SU-DHL-6 (cell line): ENCODE results near the gene UMODL1.

ENCODE experiments used
- H2AFZ ChIP-seq: fragments of 200-600 bp; sonication (generic); 2 replicates; pipeline ENCODE4 v1.6.1; 2014; ENCODE audit warnings: low read depth, mild to moderate bottlenecking, moderate library complexity, mixed read lengths, antibody characterized with exemption, low read length; ENCODE audit not compliant: severe bottlenecking
- H3F3A ChIP-seq: fragments of 200-600 bp; shearing (Covaris generic); 2 replicates; pipeline ENCODE4 v1.6.0; 2016; ENCODE audit warnings: antibody characterized with exemption, mild to moderate bottlenecking; ENCODE audit not compliant: insufficient read depth
- H3K27ac ChIP-seq: fragments of 200-600 bp; sonication (generic); 2 replicates; pipeline ENCODE4 v1.5.1; 2016; ENCODE audit warnings: low read depth, mild to moderate bottlenecking, low read length, moderate library complexity, mixed read lengths
- H3K27me3 ChIP-seq: fragments of 200-600 bp; sonication (generic), shearing (Covaris generic); 2 replicates; pipeline ENCODE4 v1.6.0; 2014; ENCODE audit warnings: mild to moderate bottlenecking, low read length
- H3K36me3 ChIP-seq: fragments of 200-600 bp; sonication (generic); 2 replicates; pipeline ENCODE4 v1.6.1; 2014; ENCODE audit warnings: mild to moderate bottlenecking, low read length, mixed read lengths
- H3K4me2 ChIP-seq: fragments of 300-600, 200-600 bp; shearing (Covaris generic), sonication (generic); 2 replicates; pipeline ENCODE4 v1.6.0; 2014; ENCODE audit warnings: low read length, low read depth, mild to moderate bottlenecking; ENCODE audit not compliant: poor library complexity, severe bottlenecking
- H3K4me3 ChIP-seq: fragments of 200-600 bp; sonication (generic); 2 replicates; pipeline ENCODE4 v1.5.1; 2014; ENCODE audit warnings: antibody characterized with exemption, low read length, mild to moderate bottlenecking, mixed read lengths; ENCODE audit not compliant: insufficient read depth, poor library complexity, severe bottlenecking
- H3K79me2 ChIP-seq: fragments of 200-600 bp; sonication (generic); 2 replicates; pipeline ENCODE4 v1.6.1; 2014; ENCODE audit warnings: mild to moderate bottlenecking, low read length, moderate library complexity; ENCODE audit not compliant: insufficient read depth
- H3K9ac ChIP-seq: fragments of 200-600 bp; sonication (generic); 2 replicates; pipeline ENCODE4 v1.7.0; 2014; ENCODE audit warnings: mild to moderate bottlenecking, low read length
- H3K9me2 ChIP-seq: fragments of 200-600 bp; sonication (generic); replicated peaks from 2 replicates; pipeline ENCODE4 v1.6.1; 2014; ENCODE audit warnings: low read length; ENCODE audit not compliant: insufficient read depth
- H3K9me3 ChIP-seq: fragments of 200-600 bp; sonication (generic); 2 replicates; pipeline ENCODE4 v1.6.1; 2014; ENCODE audit warnings: low read length, mixed read lengths; ENCODE audit not compliant: insufficient read depth
- H4K20me1 ChIP-seq: fragments of 200-600 bp; sonication (generic); 2 replicates; pipeline ENCODE4 v1.6.1; 2014; ENCODE audit warnings: low read depth, mild to moderate bottlenecking, antibody characterized with exemption, low read length, moderate library complexity, mixed read lengths
- CTCF ChIP-seq: fragments of 200-600 bp; sonication (generic); IDR thresholded peaks from one replicate; pipeline ENCODE4 v1.5.1; 2017; ENCODE audit warnings: antibody characterized with exemption, mild to moderate bottlenecking, low read length, moderate library complexity; ENCODE audit not compliant: insufficient read depth, poor library complexity, severe bottlenecking
- EZH2phosphoT487 ChIP-seq: fragments of 200-600 bp; sonication (generic), shearing (Covaris generic); conservative IDR thresholded peaks from 2 replicates; pipeline ENCODE4 v1.6.1; 2018; ENCODE audit warnings: mild to moderate bottlenecking, antibody characterized with exemption, low read length, moderate library complexity, mixed read lengths

UMODL1 gene

GRCh38 chr21:42117229-42117966 lies 46.3 kb downstream of the UMODL1 start:
- TF ChIP-seq CTCF (peak; percentile 96), EZH2phosphoT487 (no peak)
- no peaks in the 10 kb centered on the region for H4K20me1 ChIP-seq
- H3K27me3 ChIP-seq: no peaks in the 10 kb centered on the region
- H3K4me2 ChIP-seq: peak overlapping the region; percentile 18
- no peaks in the 10 kb centered on the region for H3K36me3 ChIP-seq
- H3F3A ChIP-seq: no peaks in the 10 kb centered on the region
- H2AFZ ChIP-seq: no peak overlapping the region
- no peaks in the 10 kb centered on the region for H3K9me3 ChIP-seq
- no peaks in the 10 kb centered on the region for H3K9me2 ChIP-seq
- no peaks in the 10 kb centered on the region for H3K79me2 ChIP-seq
- H3K4me3 ChIP-seq: no peak overlapping the region
- no peak overlapping the region for H3K27ac ChIP-seq
- H3K9ac ChIP-seq: no peak overlapping the region; the same call in 1 of the 2 replicates

- H3K9me3 ChIP-seq: no peaks in the 10 kb centered on the region
- no peaks in the 10 kb centered on the region for H3K36me3 ChIP-seq
- H3K4me3 ChIP-seq: no peak overlapping the region
- no peak overlapping the region for H2AFZ ChIP-seq
- H3F3A ChIP-seq: no peaks in the 10 kb centered on the region
- no peaks in the 10 kb centered on the region for H3K79me2 ChIP-seq
- H3K4me2 ChIP-seq: peak overlapping the region; percentile 10
- no peaks in the 10 kb centered on the region for H4K20me1 ChIP-seq
- H3K27ac ChIP-seq: no peak overlapping the region
- H3K9me2 ChIP-seq: no peaks in the 10 kb centered on the region
- H3K27me3 ChIP-seq: no peaks in the 10 kb centered on the region
- H3K9ac ChIP-seq: 0 out of 2 replicates have a peak overlapping the region, but pooled peaks have one; percentile 8
- TF ChIP-seq EZH2phosphoT487 (no peak), CTCF (no peak)
Observed at GRCh38 chr21:42117967-42118780, 47.1 kb downstream of the UMODL1 start.

- TF ChIP-seq CTCF (no peak), EZH2phosphoT487 (no peak)
- Histone ChIP-seq H3F3A (no peaks in the 10 kb centered on the region), H3K36me3 (no peaks in the 10 kb centered on the region), H3K27ac (no peak overlapping the region), H3K9me2 (no peaks in the 10 kb centered on the region), H3K79me2 (no peaks in the 10 kb centered on the region), H3K9me3 (no peaks in the 10 kb centered on the region), H3K4me2 (peak overlapping the region; percentile 10), H3K27me3 (no peaks in the 10 kb centered on the region), H4K20me1 (no peaks in the 10 kb centered on the region), H3K4me3 (no peak overlapping the region), H2AFZ (no peak overlapping the region), H3K9ac (0 out of 2 replicates have a peak overlapping the region, but pooled peaks have one; percentile 8)
Observed at GRCh38 chr21:42118901-42119300, 47.8 kb downstream of the UMODL1 start.
